Liver (tissue), 9 donors: ENCODE data around the gene LSM10. TPM values are rescaled to one million over a fixed set of nuclear protein-coding genes. Genes with fewer than 3 reads are reported as not detected.

Experiments
- DNase-seq: peaks from one replicate; pipeline ENCODE4 v3.0.0-alpha.2; 2017; ENCODE audit warnings: low spot score
- H3K27ac ChIP-seq, 2 donors: one replicate each; pipeline ENCODE4 v1.7.0; 2013; ENCODE audit warnings: inconsistent platforms in 2 of 2, low read length in 2 of 2, control low read depth in 1 of 2, low read depth in 1 of 2, mild to moderate bottlenecking in 1 of 2
- H3K27me3 ChIP-seq, 4 donors: one replicate each; pipeline versions ENCODE4 v1.6.1 to v1.7.0; 2013; ENCODE audit warnings: low read length in 3 of 4, inconsistent platforms in 1 of 4, mild to moderate bottlenecking in 1 of 4, moderate library complexity in 1 of 4; ENCODE audit not compliant: control insufficient read depth in 4 of 4, insufficient read depth in 4 of 4
- H3K36me3 ChIP-seq, 4 donors: one replicate each; pipeline versions ENCODE4 v1.6.1 to v1.7.0; 2013; ENCODE audit warnings: low read length in 3 of 4, mild to moderate bottlenecking in 3 of 4, low read depth in 1 of 4, moderate library complexity in 1 of 4; ENCODE audit not compliant: control insufficient read depth in 4 of 4, insufficient read depth in 3 of 4
- H3K4me1 ChIP-seq, 4 donors: one replicate each; pipeline versions ENCODE4 v1.6.1 to v1.7.0; 2013; ENCODE audit warnings: low read length in 3 of 4, mild to moderate bottlenecking in 3 of 4, moderate library complexity in 1 of 4; ENCODE audit not compliant: control insufficient read depth in 4 of 4, insufficient read depth in 4 of 4
- H3K4me3 ChIP-seq, 3 donors: one replicate each; pipeline versions ENCODE4 v1.6.1 to v1.7.0; 2013; ENCODE audit warnings: low read length in 3 of 3, control low read depth in 1 of 3, low read depth in 1 of 3, mild to moderate bottlenecking in 1 of 3
- H3K9ac ChIP-seq, 2 donors: one replicate each; pipeline ENCODE4 v1.7.0; 2013; ENCODE audit warnings: low read length in 2 of 2, mild to moderate bottlenecking in 2 of 2, moderate library complexity in 2 of 2, control low read depth in 1 of 2, low read depth in 1 of 2
- H3K9me3 ChIP-seq, 4 donors: one replicate each; pipeline versions ENCODE4 v1.6.1 to v1.7.0; 2013; ENCODE audit warnings: low read length in 3 of 4; ENCODE audit not compliant: control insufficient read depth in 4 of 4
- EGR1 ChIP-seq, 2 donors: IDR thresholded peaks; 2 replicates each; pipeline ENCODE4 v1.6.1; 2016 to 2018; ENCODE audit warnings: antibody characterized with exemption in 2 of 2, low read depth in 2 of 2
- FOXA1 ChIP-seq: IDR thresholded peaks from 2 replicates; pipeline ENCODE4 v1.6.1; 2016; ENCODE audit warnings: antibody characterized with exemption
- FOXA2 ChIP-seq: IDR thresholded peaks from 2 replicates; pipeline ENCODE4 v1.6.1; 2016; ENCODE audit warnings: antibody characterized with exemption
- GABPA ChIP-seq, 2 donors: IDR thresholded peaks in 1 of 2; conservative IDR thresholded peaks in 1 of 2; 2 replicates each; pipeline ENCODE4 v1.6.1; 2016; ENCODE audit warnings: antibody characterized with exemption in 2 of 2, mild to moderate bottlenecking in 1 of 2, moderate library complexity in 1 of 2
- HNF4A ChIP-seq, 2 donors: conservative IDR thresholded peaks; 2 replicates each; pipeline ENCODE4 v1.6.1; 2016; ENCODE audit warnings: antibody characterized with exemption in 2 of 2, mild to moderate bottlenecking in 2 of 2
- JUND ChIP-seq, 2 donors: IDR thresholded peaks; 2 replicates each; pipeline ENCODE4 v1.6.1; 2016; ENCODE audit warnings: antibody characterized with exemption in 2 of 2
- NR2F2 ChIP-seq: IDR thresholded peaks from 2 replicates; pipeline ENCODE4 v1.6.1; 2016; ENCODE audit warnings: antibody characterized with exemption
- RAD21 ChIP-seq, 2 donors: IDR thresholded peaks; 2 replicates each; pipeline ENCODE4 v1.6.1; 2016; ENCODE audit warnings: antibody characterized with exemption in 2 of 2, mild to moderate bottlenecking in 2 of 2
- REST ChIP-seq: IDR thresholded peaks from 2 replicates; pipeline ENCODE4 v1.6.1; 2016; ENCODE audit warnings: antibody characterized with exemption, mild to moderate bottlenecking
- RXRA ChIP-seq, 2 donors: IDR thresholded peaks; 2 replicates each; pipeline ENCODE4 v1.6.1; 2017 to 2018; ENCODE audit warnings: antibody characterized with exemption in 2 of 2, mild to moderate bottlenecking in 1 of 2
- SP1 ChIP-seq: IDR thresholded peaks from 2 replicates; pipeline ENCODE4 v1.6.1; 2018; ENCODE audit warnings: antibody characterized with exemption, mild to moderate bottlenecking
- TAF1 ChIP-seq: conservative IDR thresholded peaks from 2 replicates; pipeline ENCODE4 v1.6.1; 2016; ENCODE audit warnings: antibody characterized with exemption, mild to moderate bottlenecking
- YY1 ChIP-seq: IDR thresholded peaks from 2 replicates; pipeline ENCODE4 v1.6.1; 2016; ENCODE audit warnings: antibody characterized with exemption, mild to moderate bottlenecking
- ZBTB33 ChIP-seq: IDR thresholded peaks from 2 replicates; pipeline ENCODE4 v1.6.1; 2016; ENCODE audit warnings: antibody characterized with exemption
- WGBS: extraction: QIAGEN DNeasy Blood & Tissue Kit; methylation state at CpG from one replicate; pipeline ENCODE4 v1.1.7; 2013; 5-methylcytosine and 5-hydroxymethylcytosine counted together
- polyA plus RNA-seq, 2 donors: library from polyadenylated mRNA; stranded (reverse) in 1 of 2; unstranded in 1 of 2; fragments of 200-250 nt in 1 of 2; fragments of >200 nt in 1 of 2; fragmentation: Nextera tagmentation in 1 of 2; extraction: Ambion mirVana in 1 of 2; gene quantifications; one replicate each; pipeline versions ENCODE4 v1.2.1 to v1.2.3, GENCODE V29; 2013 to 2015
- total RNA-seq, 2 donors: library from RNA; depleted of rRNA; stranded (reverse); fragments of >200 nt; gene quantifications; one replicate each; pipeline ENCODE4 v1.2.3, GENCODE V29; 2014
- TF ChIP-seq, protein P1 (sequence below): IDR thresholded peaks from 2 replicates; pipeline ENCODE4 v1.6.1; 2016; ENCODE audit warnings: antibody characterized with exemption
- TF ChIP-seq, protein P2 (sequence below): IDR thresholded peaks from 2 replicates; pipeline ENCODE4 v1.6.1; 2016; ENCODE audit warnings: antibody characterized with exemption
- TF ChIP-seq, protein P3 (sequence below): fragments of 150-350 bp; IDR thresholded peaks from 2 replicates; pipeline ENCODE4 v1.5.1; 2017; ENCODE audit warnings: improper control_type of control experiment, low read depth, low read length; ENCODE audit not compliant: missing input control
- donor health status: healthy.
- donor health status: healthy.
- donor health status: healthy.
- donor health status: healthy.
- donor health status: healthy.

The LSM10 gene
- total and polyA plus RNA-seq, 4 donors, result 6.2 to 45.2 (median 24.1) TPM

- WGBS, result 98% methylated on average over 5 of the region's 5 CpGs
- no peaks in the 10 kb centered on the region for H3K4me1 ChIP-seq
- peaks cover 13 to 58% (median 39%) of the 10 kb centered on the region in 4 donors for H3K36me3 ChIP-seq
- H3K9me3 ChIP-seq, result no peaks in the 10 kb centered on the region
- no peak overlapping the region for H3K4me3 ChIP-seq
- H3K27me3 ChIP-seq, result no peaks in the 10 kb centered on the region
- no peak for DNase-seq
- no peak overlapping the region for H3K9ac ChIP-seq
- H3K27ac ChIP-seq, result no peak overlapping the region
- no peak for TF ChIP-seq REST
- TF ChIP-seq, protein P1, sequence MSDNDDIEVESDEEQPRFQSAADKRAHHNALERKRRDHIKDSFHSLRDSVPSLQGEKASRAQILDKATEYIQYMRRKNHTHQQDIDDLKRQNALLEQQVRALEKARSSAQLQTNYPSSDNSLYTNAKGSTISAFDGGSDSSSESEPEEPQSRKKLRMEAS, result no peak
- no peak for TF ChIP-seq FOXA2
- no peak for TF ChIP-seq FOXA1
- no peak for TF ChIP-seq SP1
- no peak for TF ChIP-seq EGR1 (IDR thresholded peaks at IDR 0.05; ENCODE audit: low read depth in 2 of 2)
Observed at GRCh38 chr1:36359383-36359782, 38.3 kb downstream of the LSM10 start.

- Histone ChIP-seq H3K9me3 (no peaks in the 10 kb centered on the region), H3K9ac (no peak overlapping the region), H3K4me3 (no peak overlapping the region), H3K27ac (no peak overlapping the region), H3K4me1 (no peaks in the 10 kb centered on the region), H3K36me3 (peaks cover 13 to 66% (median 44%) of the 10 kb centered on the region in 4 donors), H3K27me3 (no peaks in the 10 kb centered on the region)
- WGBS, result 92% methylated on average over 13 of the region's 13 CpGs
- TF ChIP-seq NR2F2 (no peak), RXRA (IDR thresholded peaks at IDR 0.05) (no peak), EGR1 (IDR thresholded peaks at IDR 0.05; ENCODE audit: low read depth in 2 of 2) (no peak), SP1 (no peak), HNF4A (conservative IDR thresholded peaks at IDR 0.05) (no peak), FOXA2 (no peak), FOXA1 (no peak), JUND (IDR thresholded peaks at IDR 0.05) (no peak), GABPA (IDR thresholded peaks at IDR 0.05 in 1 of 2, conservative IDR thresholded peaks at IDR 0.05 in 1 of 2) (no peak), YY1 (no peak), REST (no peak), TAF1 (no peak), ZBTB33 (no peak), RAD21 (IDR thresholded peaks at IDR 0.05) (no peak)
- TF ChIP-seq, protein P2, sequence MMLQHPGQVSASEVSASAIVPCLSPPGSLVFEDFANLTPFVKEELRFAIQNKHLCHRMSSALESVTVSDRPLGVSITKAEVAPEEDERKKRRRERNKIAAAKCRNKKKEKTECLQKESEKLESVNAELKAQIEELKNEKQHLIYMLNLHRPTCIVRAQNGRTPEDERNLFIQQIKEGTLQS, result no peak
- TF ChIP-seq, protein P1, result no peak
- TF ChIP-seq, protein P3, sequence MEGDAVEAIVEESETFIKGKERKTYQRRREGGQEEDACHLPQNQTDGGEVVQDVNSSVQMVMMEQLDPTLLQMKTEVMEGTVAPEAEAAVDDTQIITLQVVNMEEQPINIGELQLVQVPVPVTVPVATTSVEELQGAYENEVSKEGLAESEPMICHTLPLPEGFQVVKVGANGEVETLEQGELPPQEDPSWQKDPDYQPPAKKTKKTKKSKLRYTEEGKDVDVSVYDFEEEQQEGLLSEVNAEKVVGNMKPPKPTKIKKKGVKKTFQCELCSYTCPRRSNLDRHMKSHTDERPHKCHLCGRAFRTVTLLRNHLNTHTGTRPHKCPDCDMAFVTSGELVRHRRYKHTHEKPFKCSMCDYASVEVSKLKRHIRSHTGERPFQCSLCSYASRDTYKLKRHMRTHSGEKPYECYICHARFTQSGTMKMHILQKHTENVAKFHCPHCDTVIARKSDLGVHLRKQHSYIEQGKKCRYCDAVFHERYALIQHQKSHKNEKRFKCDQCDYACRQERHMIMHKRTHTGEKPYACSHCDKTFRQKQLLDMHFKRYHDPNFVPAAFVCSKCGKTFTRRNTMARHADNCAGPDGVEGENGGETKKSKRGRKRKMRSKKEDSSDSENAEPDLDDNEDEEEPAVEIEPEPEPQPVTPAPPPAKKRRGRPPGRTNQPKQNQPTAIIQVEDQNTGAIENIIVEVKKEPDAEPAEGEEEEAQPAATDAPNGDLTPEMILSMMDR, result no peak
- DNase-seq, result no peak
Observed at GRCh38 chr1:36358514-36359084, 39.1 kb downstream of the LSM10 start.
